WTC11 (cell line): ENCODE data around the gene DENND6A. TPM values are rescaled to one million over a fixed set of nuclear protein-coding genes. Genes with fewer than 3 reads are reported as not detected.

Experiments used
- ATAC-seq: fragments of 200-7000 bp; cut with Tn5 transposase; 2 replicates; pipeline ENCODE4 v1.10.0; 2021; ENCODE audit warnings: mild to moderate bottlenecking, moderate library complexity
- CTCF ChIA-PET: fragments of 300-600 bp; sonication (Branson Sonifier 250); formaldehyde crosslinking; loops from one replicate; lab custom pipeline; 2021; ENCODE audit warnings: antibody characterized with exemption; lab: Charles Lee
- POLR2A ChIA-PET: fragments of 350-600 bp; sonication (Branson Sonifier 250); formaldehyde crosslinking; loops from one replicate; lab custom pipeline; 2021; ENCODE audit warnings: antibody characterized with exemption; lab: Charles Lee
- DNase-seq: peaks from one replicate; pipeline ENCODE4 v3.0.0; 2021; ENCODE audit warnings: low spot score
- H3K27ac Mint-ChIP-seq: 2 replicates; pipeline ENCODE4 v1.8.0; 2021; ENCODE audit warnings: mixed read lengths
- H3K27me3 Mint-ChIP-seq: 2 replicates; pipeline ENCODE4 v1.8.0; 2021; ENCODE audit warnings: low read depth, mild to moderate bottlenecking, moderate library complexity, mixed read lengths
- H3K36me3 Mint-ChIP-seq: 2 replicates; pipeline ENCODE4 v1.8.0; 2021; ENCODE audit warnings: mixed read lengths
- H3K4me1 Mint-ChIP-seq: 2 replicates; pipeline ENCODE4 v1.8.0; 2022; ENCODE audit warnings: mixed read lengths
- H3K4me3 Mint-ChIP-seq: 2 replicates; pipeline ENCODE4 v1.8.0; 2021; ENCODE audit warnings: mild to moderate bottlenecking, moderate library complexity, mixed read lengths
- H3K9me3 Mint-ChIP-seq: 2 replicates; pipeline ENCODE4 v1.8.0; 2021; ENCODE audit warnings: mixed read lengths
- AR ChIP-seq: fragments of 250-450 bp; sonication (Bioruptor Pico); IDR thresholded peaks from 2 replicates; pipeline ENCODE4 v1.9.0; 2021; ENCODE audit warnings: mild to moderate bottlenecking
- CREB1 ChIP-seq: sonication (generic); formaldehyde crosslinking; IDR thresholded peaks from 2 replicates; pipeline ENCODE4 v1.8.0; 2023; ENCODE audit warnings: mild to moderate bottlenecking, missing genetic modification reagents
- IRF2 ChIP-seq: sonication (generic); formaldehyde crosslinking; IDR thresholded peaks from 2 replicates; pipeline ENCODE4 v1.8.0; 2022; ENCODE audit warnings: low read depth, missing genetic modification reagents, borderline replicate concordance
- MLX ChIP-seq: sonication (generic); formaldehyde crosslinking; IDR thresholded peaks from 2 replicates; pipeline ENCODE4 v1.8.1; 2023; ENCODE audit warnings: mild to moderate bottlenecking, missing genetic modification reagents, moderate library complexity
- NFATC4 ChIP-seq: fragments of 250-450 bp; sonication (Bioruptor Pico); IDR thresholded peaks from 2 replicates; pipeline ENCODE4 v1.9.0; 2021; ENCODE audit warnings: mild to moderate bottlenecking
- PREB ChIP-seq: sonication (generic); formaldehyde crosslinking; IDR thresholded peaks from 2 replicates; pipeline ENCODE4 v1.8.1; 2022; ENCODE audit warnings: mild to moderate bottlenecking, missing genetic modification reagents, moderate library complexity, borderline replicate concordance
- TP53 ChIP-seq: sonication (generic); formaldehyde crosslinking; IDR thresholded peaks from 2 replicates; pipeline ENCODE4 v1.8.1; 2023; ENCODE audit warnings: mild to moderate bottlenecking, missing genetic modification reagents
- ZMAT4 ChIP-seq: fragments of 250-450 bp; sonication (Bioruptor Pico); IDR thresholded peaks from 2 replicates; pipeline ENCODE4 v1.9.0; 2021; ENCODE audit warnings: mild to moderate bottlenecking
- ZNF425 ChIP-seq: fragments of 250-450 bp; sonication (Bioruptor Pico); conservative IDR thresholded peaks from 2 replicates; pipeline ENCODE4 v1.9.0; 2021; ENCODE audit warnings: mild to moderate bottlenecking
- total RNA-seq: library from RNA; stranded (reverse); gene quantifications from 3 replicates; pipeline ENCODE4 v1.2.3, GENCODE V29; 2021
- TF ChIP-seq, protein P1 (sequence below): sonication (generic); formaldehyde crosslinking; IDR thresholded peaks from 2 replicates; pipeline ENCODE4 v1.8.1; 2023; ENCODE audit warnings: mild to moderate bottlenecking, missing genetic modification reagents, borderline replicate concordance
- TF ChIP-seq, protein P2 (sequence below): sonication (generic); formaldehyde crosslinking; IDR thresholded peaks from 2 replicates; pipeline ENCODE4 v1.8.0; 2022; ENCODE audit warnings: missing genetic modification reagents

DENND6A gene
- total RNA-seq, 1 experiment from 2014 or later: 13.9 TPM

- Mint-ChIP-seq H3K27me3 (no peaks in the 10 kb centered on the region), H3K4me3 (no peak overlapping the region), H3K9me3 (peaks cover 22% of the 10 kb centered on the region), H3K36me3 (peaks cover 35% of the 10 kb centered on the region), H3K4me1 (no peaks in the 10 kb centered on the region; the same call in 1 of the 2 replicates), H3K27ac (peak overlapping the region; percentile 38)
- ChIA-PET POLR2A (no interaction called here), CTCF (interaction anchor here (0.6 kb wide), 1 partner anchor 12 kb away, joined by 3 read pairs; no protein-coding TSS in a partner anchor)
- ATAC-seq (no peak), DNase-seq (no peak)
- TF ChIP-seq TP53 (CRISPR knock-in tag) (no peak), NFATC4 (no peak), PREB (CRISPR knock-in tag) (no peak), MLX (no peak), CREB1 (CRISPR knock-in tag) (no peak), ZMAT4 (CRISPR knock-in tag) (no peak)
- TF ChIP-seq, protein P1, sequence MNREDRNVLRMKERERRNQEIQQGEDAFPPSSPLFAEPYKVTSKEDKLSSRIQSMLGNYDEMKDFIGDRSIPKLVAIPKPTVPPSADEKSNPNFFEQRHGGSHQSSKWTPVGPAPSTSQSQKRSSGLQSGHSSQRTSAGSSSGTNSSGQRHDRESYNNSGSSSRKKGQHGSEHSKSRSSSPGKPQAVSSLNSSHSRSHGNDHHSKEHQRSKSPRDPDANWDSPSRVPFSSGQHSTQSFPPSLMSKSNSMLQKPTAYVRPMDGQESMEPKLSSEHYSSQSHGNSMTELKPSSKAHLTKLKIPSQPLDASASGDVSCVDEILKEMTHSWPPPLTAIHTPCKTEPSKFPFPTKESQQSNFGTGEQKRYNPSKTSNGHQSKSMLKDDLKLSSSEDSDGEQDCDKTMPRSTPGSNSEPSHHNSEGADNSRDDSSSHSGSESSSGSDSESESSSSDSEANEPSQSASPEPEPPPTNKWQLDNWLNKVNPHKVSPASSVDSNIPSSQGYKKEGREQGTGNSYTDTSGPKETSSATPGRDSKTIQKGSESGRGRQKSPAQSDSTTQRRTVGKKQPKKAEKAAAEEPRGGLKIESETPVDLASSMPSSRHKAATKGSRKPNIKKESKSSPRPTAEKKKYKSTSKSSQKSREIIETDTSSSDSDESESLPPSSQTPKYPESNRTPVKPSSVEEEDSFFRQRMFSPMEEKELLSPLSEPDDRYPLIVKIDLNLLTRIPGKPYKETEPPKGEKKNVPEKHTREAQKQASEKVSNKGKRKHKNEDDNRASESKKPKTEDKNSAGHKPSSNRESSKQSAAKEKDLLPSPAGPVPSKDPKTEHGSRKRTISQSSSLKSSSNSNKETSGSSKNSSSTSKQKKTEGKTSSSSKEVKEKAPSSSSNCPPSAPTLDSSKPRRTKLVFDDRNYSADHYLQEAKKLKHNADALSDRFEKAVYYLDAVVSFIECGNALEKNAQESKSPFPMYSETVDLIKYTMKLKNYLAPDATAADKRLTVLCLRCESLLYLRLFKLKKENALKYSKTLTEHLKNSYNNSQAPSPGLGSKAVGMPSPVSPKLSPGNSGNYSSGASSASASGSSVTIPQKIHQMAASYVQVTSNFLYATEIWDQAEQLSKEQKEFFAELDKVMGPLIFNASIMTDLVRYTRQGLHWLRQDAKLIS (CRISPR knock-in tag): no peak
Measured at GRCh38 chr3:57647292-57647940, 45.5 kb downstream of the DENND6A start.

- H3K4me1 Mint-ChIP-seq: no peaks in the 10 kb centered on the region; the same call in 1 of the 2 replicates
- peak overlapping the region; percentile 38 for H3K27ac Mint-ChIP-seq
- ChIA-PET POLR2A (no interaction called here), CTCF (no interaction called here)
- DNase-seq (no peak), ATAC-seq (no peak)
- H3K36me3 Mint-ChIP-seq: peaks cover 39% of the 10 kb centered on the region
- H3K27me3 Mint-ChIP-seq: no peaks in the 10 kb centered on the region
- H3K9me3 Mint-ChIP-seq: peaks cover 22% of the 10 kb centered on the region
- H3K4me3 Mint-ChIP-seq: no peak overlapping the region
- TF ChIP-seq, protein P1 (CRISPR knock-in tag): no peak
- TF ChIP-seq IRF2 (no peak), ZNF425 (no peak), AR (no peak)
- TF ChIP-seq, protein P2, sequence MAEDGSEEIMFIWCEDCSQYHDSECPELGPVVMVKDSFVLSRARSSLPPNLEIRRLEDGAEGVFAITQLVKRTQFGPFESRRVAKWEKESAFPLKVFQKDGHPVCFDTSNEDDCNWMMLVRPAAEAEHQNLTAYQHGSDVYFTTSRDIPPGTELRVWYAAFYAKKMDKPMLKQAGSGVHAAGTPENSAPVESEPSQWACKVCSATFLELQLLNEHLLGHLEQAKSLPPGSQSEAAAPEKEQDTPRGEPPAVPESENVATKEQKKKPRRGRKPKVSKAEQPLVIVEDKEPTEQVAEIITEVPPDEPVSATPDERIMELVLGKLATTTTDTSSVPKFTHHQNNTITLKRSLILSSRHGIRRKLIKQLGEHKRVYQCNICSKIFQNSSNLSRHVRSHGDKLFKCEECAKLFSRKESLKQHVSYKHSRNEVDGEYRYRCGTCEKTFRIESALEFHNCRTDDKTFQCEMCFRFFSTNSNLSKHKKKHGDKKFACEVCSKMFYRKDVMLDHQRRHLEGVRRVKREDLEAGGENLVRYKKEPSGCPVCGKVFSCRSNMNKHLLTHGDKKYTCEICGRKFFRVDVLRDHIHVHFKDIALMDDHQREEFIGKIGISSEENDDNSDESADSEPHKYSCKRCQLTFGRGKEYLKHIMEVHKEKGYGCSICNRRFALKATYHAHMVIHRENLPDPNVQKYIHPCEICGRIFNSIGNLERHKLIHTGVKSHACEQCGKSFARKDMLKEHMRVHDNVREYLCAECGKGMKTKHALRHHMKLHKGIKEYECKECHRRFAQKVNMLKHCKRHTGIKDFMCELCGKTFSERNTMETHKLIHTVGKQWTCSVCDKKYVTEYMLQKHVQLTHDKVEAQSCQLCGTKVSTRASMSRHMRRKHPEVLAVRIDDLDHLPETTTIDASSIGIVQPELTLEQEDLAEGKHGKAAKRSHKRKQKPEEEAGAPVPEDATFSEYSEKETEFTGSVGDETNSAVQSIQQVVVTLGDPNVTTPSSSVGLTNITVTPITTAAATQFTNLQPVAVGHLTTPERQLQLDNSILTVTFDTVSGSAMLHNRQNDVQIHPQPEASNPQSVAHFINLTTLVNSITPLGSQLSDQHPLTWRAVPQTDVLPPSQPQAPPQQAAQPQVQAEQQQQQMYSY (CRISPR knock-in tag): no peak
Measured at GRCh38 chr3:57646723-57647122, 46.2 kb downstream of the DENND6A start.
